IMR-90 (cell line): ENCODE data around the gene PRDM12. TPM values are rescaled to one million over a fixed set of nuclear protein-coding genes. Genes with fewer than 3 reads are reported as not detected.

Experiments used
- ATAC-seq: fragments of 200-7000 bp; cut with Tn5 transposase; 2 replicates; pipeline ENCODE4 v1.9.1; 2020; ENCODE audit warnings: low read depth, mild to moderate bottlenecking, moderate library complexity
- BruUV-seq: library from RNA; stranded (reverse); fragments of 400-500 nt; replicated peaks from 2 replicates; lab custom pipeline; 2021; lab: Mats Ljungman, UMichigan
- CTCF ChIA-PET: fragments of 300-600 bp; formaldehyde crosslinking; extraction: SDS; loops from one replicate; lab custom pipeline; 2021; ENCODE audit warnings: antibody characterized with exemption; lab: Yijun Ruan, JAX
- POLR2A ChIA-PET: fragments of 300-600 bp; sonication (Branson Sonifier 250); formaldehyde crosslinking; loops from one replicate; lab custom pipeline; 2022; ENCODE audit warnings: antibody characterized with exemption; ENCODE audit not compliant: unreplicated experiment; lab: Charles Lee
- DNase-seq: peaks from one replicate; pipeline ENCODE4 v3.0.0; 2013
- H2AFZ ChIP-seq: replicated peaks from 2 replicates; pipeline ENCODE3; 2013; ENCODE audit warnings: low read length, mild to moderate bottlenecking; ENCODE audit not compliant: poor library complexity
- H2AK5ac ChIP-seq: 2 replicates; pipeline ENCODE4 v1.6.1; 2013; ENCODE audit warnings: low read depth, low read length, inconsistent platforms
- H2AK9ac ChIP-seq: replicated peaks from 2 replicates; pipeline ENCODE3; 2013; ENCODE audit warnings: mild to moderate bottlenecking, low read depth, low read length, moderate library complexity; ENCODE audit not compliant: poor library complexity
- H2BK120ac ChIP-seq: 2 replicates; pipeline ENCODE4 v1.6.1; 2013; ENCODE audit warnings: low read depth, low read length, inconsistent platforms
- H2BK15ac ChIP-seq: 3 replicates; pipeline ENCODE4 v1.6.1; 2013; ENCODE audit warnings: low read depth, low read length, inconsistent platforms
- H2BK20ac ChIP-seq: 2 replicates; pipeline ENCODE4 v1.6.1; 2013; ENCODE audit warnings: low read depth, mild to moderate bottlenecking, inconsistent platforms, low read length, moderate library complexity
- H2BK5ac ChIP-seq: 2 replicates; pipeline ENCODE4 v1.6.1; 2013; ENCODE audit warnings: mild to moderate bottlenecking, low read depth, low read length, inconsistent platforms; ENCODE audit not compliant: poor library complexity, severe bottlenecking
- H3K14ac ChIP-seq: replicated peaks from 2 replicates; pipeline ENCODE4 v1.6.1; 2013; ENCODE audit warnings: low read depth, low read length, inconsistent platforms
- H3K18ac ChIP-seq: 2 replicates; pipeline ENCODE4 v1.6.1; 2013; ENCODE audit warnings: low read depth, low read length, control low read depth
- H3K23ac ChIP-seq: 2 replicates; pipeline ENCODE4 v1.6.1; 2013; ENCODE audit warnings: low read depth, low read length, inconsistent platforms
- H3K27ac ChIP-seq: 2 replicates; pipeline ENCODE4 v1.5.1; 2013; ENCODE audit warnings: mild to moderate bottlenecking, control low read depth, low read length; ENCODE audit not compliant: insufficient read depth
- H3K27me3 ChIP-seq: 2 replicates; pipeline ENCODE4 v1.6.1; 2013; ENCODE audit warnings: low read length; ENCODE audit not compliant: control insufficient read depth, insufficient read depth
- H3K36me3 ChIP-seq: 2 replicates; pipeline ENCODE4 v1.6.1; 2013; ENCODE audit warnings: low read length, mixed read lengths; ENCODE audit not compliant: control insufficient read depth, insufficient read depth
- H3K4ac ChIP-seq: 2 replicates; pipeline ENCODE4 v1.6.1; 2013; ENCODE audit warnings: low read depth, low read length, inconsistent platforms
- H3K4me1 ChIP-seq: 2 replicates; pipeline ENCODE4 v1.6.1; 2013; ENCODE audit warnings: low read length, mixed read lengths; ENCODE audit not compliant: control insufficient read depth, insufficient read depth
- H3K4me2 ChIP-seq: 2 replicates; pipeline ENCODE4 v1.6.1; 2013; ENCODE audit warnings: low read depth, mild to moderate bottlenecking, control low read depth, low read length, moderate library complexity
- H3K4me3 ChIP-seq: 2 replicates; pipeline ENCODE4 v1.5.1; 2013; ENCODE audit warnings: low read depth, mild to moderate bottlenecking, control low read depth, low read length, moderate library complexity; ENCODE audit not compliant: insufficient read depth
- H3K56ac ChIP-seq: 2 replicates; pipeline ENCODE4 v1.6.1; 2013; ENCODE audit warnings: low read length, inconsistent platforms; ENCODE audit not compliant: insufficient read depth; ENCODE audit errors: extremely low read depth
- H3K79me1 ChIP-seq, 2 experiments: 2 replicates each; pipeline ENCODE4 v1.6.1; 2013; ENCODE audit warnings: low read length in 2 of 2, inconsistent platforms in 1 of 2, low read depth in 1 of 2
- H3K9ac ChIP-seq: 2 replicates; pipeline ENCODE4 v1.6.1; 2013; ENCODE audit warnings: low read depth, low read length, control low read depth
- H3K9me1 ChIP-seq: 2 replicates; pipeline ENCODE4 v1.6.1; 2013; ENCODE audit warnings: low read length, inconsistent platforms; ENCODE audit not compliant: insufficient read depth
- H3K9me3 ChIP-seq: 2 replicates; pipeline ENCODE4 v1.6.1; 2013; ENCODE audit warnings: low read length; ENCODE audit not compliant: control insufficient read depth, insufficient read depth
- H4K20me1 ChIP-seq: 2 replicates; pipeline ENCODE4 v1.6.1; 2013; ENCODE audit warnings: low read length, inconsistent platforms; ENCODE audit not compliant: insufficient read depth
- H4K5ac ChIP-seq: 2 replicates; pipeline ENCODE4 v1.6.1; 2013; ENCODE audit warnings: mild to moderate bottlenecking, low read depth, low read length, control low read depth
- H4K8ac ChIP-seq, 2 experiments: 2 replicates each; pipeline ENCODE4 v1.6.1; 2013; ENCODE audit warnings: low read depth in 2 of 2, low read length in 2 of 2, control low read depth in 1 of 2, inconsistent platforms in 1 of 2
- H4K91ac ChIP-seq: 2 replicates; pipeline ENCODE4 v1.6.1; 2013; ENCODE audit warnings: low read depth, low read length, inconsistent platforms; ENCODE audit not compliant: insufficient read depth
- BHLHE40 ChIP-seq: fragments of 150-350 bp; IDR thresholded peaks from 2 replicates; pipeline ENCODE4 v1.6.1; 2016; ENCODE audit warnings: mild to moderate bottlenecking, low read depth, low read length
- CEBPB ChIP-seq: IDR thresholded peaks from 2 replicates; pipeline ENCODE4 v1.6.1; 2012; ENCODE audit warnings: low read depth, low read length, improper control_type of control experiment
- CHD1 ChIP-seq: IDR thresholded peaks from 2 replicates; pipeline ENCODE4 v1.6.1; 2012; ENCODE audit warnings: low read depth, low read length, improper control_type of control experiment
- ELK1 ChIP-seq: fragments of 150-350 bp; IDR thresholded peaks from 2 replicates; pipeline ENCODE4 v1.6.1; 2016; ENCODE audit warnings: low read depth, mild to moderate bottlenecking, low read length, moderate library complexity, borderline replicate concordance
- FOS ChIP-seq: fragments of 150-350 bp; IDR thresholded peaks from 2 replicates; pipeline ENCODE4 v1.6.1; 2016; ENCODE audit warnings: low read depth, low read length
- MAFK ChIP-seq: IDR thresholded peaks from 2 replicates; pipeline ENCODE4 v1.6.1; 2012; ENCODE audit warnings: low read depth, low read length, improper control_type of control experiment
- MAZ ChIP-seq: IDR thresholded peaks from 2 replicates; pipeline ENCODE4 v1.6.1; 2012; ENCODE audit warnings: low read depth, mild to moderate bottlenecking, low read length, improper control_type of control experiment, moderate library complexity, borderline replicate concordance
- MXI1 ChIP-seq: IDR thresholded peaks from 2 replicates; pipeline ENCODE4 v1.6.1; 2012; ENCODE audit warnings: low read depth, mild to moderate bottlenecking, low read length, moderate library complexity, borderline replicate concordance
- NFE2L2 ChIP-seq: fragments of 150-350 bp; IDR thresholded peaks from 2 replicates; pipeline ENCODE4 v1.6.1; 2016; ENCODE audit warnings: low read depth, mild to moderate bottlenecking, low read length
- POLR2A ChIP-seq: IDR thresholded peaks from 2 replicates; pipeline ENCODE4 v1.6.1; 2012; ENCODE audit warnings: mild to moderate bottlenecking, low read depth, low read length
- RAD21 ChIP-seq: IDR thresholded peaks from 2 replicates; pipeline ENCODE4 v1.6.1; 2012; ENCODE audit warnings: low read length, improper control_type of control experiment
- RCOR1 ChIP-seq: IDR thresholded peaks from 2 replicates; pipeline ENCODE4 v1.6.1; 2012; ENCODE audit warnings: mild to moderate bottlenecking, low read length, improper control_type of control experiment; ENCODE audit not compliant: insufficient replicate concordance
- RFX5 ChIP-seq: IDR thresholded peaks from 2 replicates; pipeline ENCODE4 v1.8.0; 2012; ENCODE audit warnings: low read depth, mild to moderate bottlenecking, low read length, moderate library complexity
- SMC3 ChIP-seq: fragments of 150-350 bp; IDR thresholded peaks from 2 replicates; pipeline ENCODE4 v1.6.1; 2016; ENCODE audit warnings: low read depth, mild to moderate bottlenecking, antibody characterized with exemption, low read length, moderate library complexity
- USF2 ChIP-seq: fragments of 150-350 bp; IDR thresholded peaks from 2 replicates; pipeline ENCODE4 v1.6.1; 2017; ENCODE audit warnings: mild to moderate bottlenecking, antibody characterized with exemption, low read length, low read depth
- WGBS, 2 experiments: methylation state at CpG; one replicate each; pipeline versions ENCODE4 v1.1.5 to v1.1.7; 2013; ENCODE audit warnings: missing lambda C conversion rate in 2 of 2; ENCODE audit not compliant: insufficient read length in 1 of 2; ENCODE audit errors: extremely low coverage in 2 of 2; 5-methylcytosine and 5-hydroxymethylcytosine counted together
- dilution Hi-C: fragments of 300-500 bp; cut with HindIII; formaldehyde crosslinking; loops from one replicate; pipeline ENCODE4 v1.14.3; 2018; ENCODE audit warnings: low sequenced_read_pairs; ENCODE audit not compliant: unreplicated experiment
- in situ Hi-C: fragments of 300-500 bp; cut with MboI; formaldehyde crosslinking; loops from 3 replicates; pipeline ENCODE4 v1.14.3; 2019; ENCODE audit warnings: low sequenced_read_pairs, inconsistent platforms, mixed read lengths
- intact Hi-C: fragments of 100-400 bp; cut with micrococcal nuclease; formaldehyde crosslinking; loops from 2 replicates; pipeline ENCODE4 v1.10.0; 2022
- polyA plus RNA-seq, 3 experiments: library from polyadenylated mRNA; depleted of rRNA; stranded (reverse); fragments of >200 nt; gene quantifications; 2 replicates each; pipeline ENCODE4 v1.2.3, GENCODE V29; 2012; ENCODE audit warnings: low replicate concordance in 1 of 3
- total RNA-seq: library from RNA; depleted of rRNA; stranded (reverse); fragments of >200 nt; gene quantifications from 2 replicates; pipeline ENCODE4 v1.2.3, GENCODE V29; 2012

Gene PRDM12
- total and polyA plus RNA-seq, 2 of the 4 experiments (the other 2 are of a cell fraction), result not detected

GRCh38 chr9:130693426-130694191, 29.2 kb downstream of the PRDM12 start, which contains the start of gene EXOSC2:
EXOSC2 (plus strand) TSS chr9:130693780; CDS start chr9:130693792, 12 bp downstream.
- H3K9me3 ChIP-seq, result no peaks in the 10 kb centered on the region
- dilution Hi-C loops, result no loop called here
- no peak for TF ChIP-seq ELK1
- TF ChIP-seq NFE2L2, result no peak
- TF ChIP-seq FOS, result no peak
- TF ChIP-seq CEBPB, result no peak
- peak; percentile 85 for TF ChIP-seq POLR2A
- no peak for TF ChIP-seq SMC3
- no peak for TF ChIP-seq RFX5
- peak; percentile 48; the same call in 1 of the 2 replicates for TF ChIP-seq MAZ
- TF ChIP-seq RAD21, result no peak
- no peak for TF ChIP-seq RCOR1
- no peak for TF ChIP-seq BHLHE40
- no peak for TF ChIP-seq CHD1
- peak; percentile 61 for TF ChIP-seq USF2
- no peak for TF ChIP-seq MAFK
- TF ChIP-seq MXI1, result peak; percentile 92

More at GRCh38 chr9:130693426-130694191, 29.2 kb downstream of the PRDM12 start, which contains the start of gene EXOSC2:
- no peak within 1 kb of the TSS for H2BK15ac ChIP-seq
- H2BK120ac ChIP-seq, result peak within 1 kb of the TSS; percentile 58; the same call in 1 of the 2 replicates
- H2AFZ ChIP-seq, result peak within 1 kb of the TSS; percentile 95
- H2BK5ac ChIP-seq, result peak within 1 kb of the TSS; percentile 72
- peak; percentile 98 for DNase-seq
- peak within 1 kb of the TSS; percentile 66 for H3K4me3 ChIP-seq
- H3K27ac ChIP-seq, result peak within 1 kb of the TSS; percentile 78
- peak within 1 kb of the TSS; percentile 98 for H3K14ac ChIP-seq
- intact Hi-C loops (no loop called here), in situ Hi-C loops (no loop called here)
- peak within 1 kb of the TSS; percentile 30 for H3K18ac ChIP-seq
- H3K79me1 ChIP-seq, result peaks cover 21 to 39% of the 10 kb centered on the region in 2 experiments
- H2AK9ac ChIP-seq, result peak within 1 kb of the TSS; percentile 94
- H3K56ac ChIP-seq, result peak within 1 kb of the TSS; percentile 68
- peaks cover 4% of the 10 kb centered on the region for H3K4me1 ChIP-seq
- peak within 1 kb of the TSS; percentile 88 for H3K9ac ChIP-seq
- 0% methylated on average over 24 of the region's 40 CpGs; no CpG with 5 or more reads in 1 of the 2 experiments for WGBS, 2 experiments
- peak within 1 kb of the TSS; percentile 89 for H2AK5ac ChIP-seq
- H2BK20ac ChIP-seq, result peak within 1 kb of the TSS; percentile 39; the same call in 1 of the 2 replicates
- no peaks in the 10 kb centered on the region for H3K27me3 ChIP-seq
- peak within 1 kb of the TSS; percentile 79 for H4K91ac ChIP-seq
- POLR2A ChIA-PET, result interaction anchor here (0.6 kb wide), 1 partner anchor 63 kb away, joined by 18 read pairs; no protein-coding TSS in a partner anchor
- CTCF ChIA-PET, result interaction anchor here (0.7 to 1.2 kb wide), 2 partner anchors 8 to 48 kb away, joined by 3 to 6 read pairs; no protein-coding TSS in a partner anchor
- no TSS peak for BruUV-seq
- ATAC-seq, result peak; percentile 92
- H3K4ac ChIP-seq, result peak within 1 kb of the TSS; percentile 83
- H4K8ac ChIP-seq, result peak within 1 kb of the TSS; percentile 87 to 94
- peak within 1 kb of the TSS; percentile 84 for H3K23ac ChIP-seq
- H4K5ac ChIP-seq, result peak within 1 kb of the TSS; percentile 82
- H3K9me1 ChIP-seq, result peaks cover 16% of the 10 kb centered on the region
- peaks cover 21% of the 10 kb centered on the region for H3K36me3 ChIP-seq
- peaks cover 10% of the 10 kb centered on the region for H4K20me1 ChIP-seq
- peak within 1 kb of the TSS; percentile 93 for H3K4me2 ChIP-seq
